Erythroblast (primary cell): ENCODE measurements around the gene SPINT4.

Experiments used
- GATA1 ChIP-seq: IDR thresholded peaks from 2 replicates; pipeline ENCODE4 v1.6.1; 2011; ENCODE audit warnings: low read depth, mild to moderate bottlenecking, control low read depth, low read length, moderate library complexity
- POLR2A ChIP-seq: IDR thresholded peaks from 2 replicates; pipeline ENCODE4 v1.6.1; 2011; ENCODE audit warnings: mild to moderate bottlenecking, low read length

- no peak for TF ChIP-seq POLR2A
- TF ChIP-seq GATA1 = no peak
Measured at GRCh38 chr20:45745015-45745414, 22.9 kb downstream of the SPINT4 start.
